Stimulated activated CD4-positive, alpha-beta T cell treated with anti-CD3 and anti-CD28 coated beads, TNF-alpha, amount 100 ng/mL, for 48 hours (primary cell): ENCODE measurements around the gene FAM131B.

Source experiments
- DNase-seq, 3 donors: peaks; one replicate each; pipeline ENCODE4 v3.0.0-alpha.2; 2020; ENCODE audit warnings: low read depth in 3 of 3

FAM131B gene

GRCh38 chr7:143382791-143383641, 20.5 kb upstream of the FAM131B start:
- no peak for DNase-seq

GRCh38 chr7:143382126-143382790, 19.7 kb upstream of the FAM131B start:
- DNase-seq, result no peak

DNA sequence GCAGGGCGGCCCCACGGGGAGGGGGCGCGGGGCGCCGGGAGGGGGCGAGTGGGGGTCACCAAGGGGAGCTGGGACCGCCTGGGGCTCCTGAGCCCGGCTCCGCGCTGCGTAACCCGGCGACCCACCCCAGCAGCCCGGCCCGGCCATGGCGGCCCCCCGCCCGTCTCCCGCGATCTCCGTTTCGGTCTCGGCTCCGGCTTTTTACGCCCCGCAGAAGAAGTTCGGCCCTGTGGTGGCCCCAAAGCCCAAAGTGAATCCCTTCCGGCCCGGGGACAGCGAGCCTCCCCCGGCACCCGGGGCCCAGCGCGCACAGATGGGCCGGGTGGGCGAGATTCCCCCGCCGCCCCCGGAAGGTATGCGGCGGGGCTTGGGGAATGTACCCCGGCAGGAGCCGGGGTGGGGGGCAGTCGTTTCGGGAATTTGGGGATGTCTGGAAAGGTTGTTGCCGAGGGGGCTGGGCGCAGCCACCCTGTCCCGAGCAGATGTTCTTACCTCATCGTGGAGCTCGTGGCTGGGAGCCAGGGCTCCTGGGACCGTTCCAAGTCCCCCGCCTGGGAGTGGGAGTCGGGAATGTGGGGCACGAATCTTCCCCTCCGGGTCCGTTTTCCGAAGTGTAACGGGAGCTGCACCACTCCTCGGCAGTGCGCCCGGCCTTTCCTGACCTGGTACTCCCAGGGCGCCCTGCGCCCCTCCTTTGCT, 19.1 kb upstream of the FAM131B start:
- DNase-seq, result peak in 1 of 3 donors; percentile 24

- DNase-seq, result peak; percentile 73 to 91 (median 73)
Measured at GRCh38 chr7:143380646-143381426, 18.3 kb upstream of the FAM131B start, which contains the start of gene ZYX. Gene ZYX, plus strand, starts transcription at chr7:143381345. Its CDS starts 227 bp downstream, at chr7:143381572.

GRCh38 chr7:143380260-143380645, 17.7 kb upstream of the FAM131B start:
- DNase-seq, result peak; percentile 73 to 85 (median 74)

- DNase-seq, result no peak
Measured at GRCh38 chr7:143379611-143380259, 17.2 kb upstream of the FAM131B start.

GRCh38 chr7:143376396-143376795, 13.9 kb upstream of the FAM131B start:
- no peak for DNase-seq

- DNase-seq, result no peak
Measured at GRCh38 chr7:143375298-143376034, 13.0 kb upstream of the FAM131B start.

- DNase-seq, result no peak
Measured at GRCh38 chr7:143374561-143374960, 12.0 kb upstream of the FAM131B start.

DNA sequence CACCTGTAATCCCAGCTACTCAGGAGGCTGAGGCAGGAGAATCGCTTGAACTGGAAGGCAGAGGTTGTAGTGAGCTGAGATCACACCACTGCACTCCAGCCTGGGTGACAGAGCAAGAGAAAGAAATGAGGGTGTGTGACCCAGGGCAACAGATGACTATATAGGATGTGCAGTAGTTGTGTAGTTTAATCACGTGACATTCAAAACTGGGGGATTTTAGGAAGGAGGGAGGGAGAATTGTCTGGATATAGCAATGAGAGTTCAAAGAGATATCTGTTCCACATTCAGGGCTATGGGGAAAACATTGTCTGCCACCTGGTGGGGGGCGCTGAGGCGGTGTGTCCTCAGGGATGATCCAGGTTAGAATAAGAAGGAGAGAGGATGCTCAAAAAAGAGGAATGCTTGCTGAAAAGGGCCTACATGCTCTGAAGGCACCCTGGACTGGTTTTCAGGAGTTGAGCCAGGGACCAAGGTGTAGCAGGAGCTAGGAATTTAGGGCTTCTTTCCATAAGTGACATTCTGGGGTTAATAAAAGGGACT, 10.8 kb upstream of the FAM131B start:
- DNase-seq, result no peak

- DNase-seq, result peak in 2 of 3 donors; percentile 29 to 34
Measured at GRCh38 chr7:143372070-143372469, 9.6 kb upstream of the FAM131B start.

- DNase-seq, result no peak
Measured at GRCh38 chr7:143369678-143370651, 7.5 kb upstream of the FAM131B start.

DNA sequence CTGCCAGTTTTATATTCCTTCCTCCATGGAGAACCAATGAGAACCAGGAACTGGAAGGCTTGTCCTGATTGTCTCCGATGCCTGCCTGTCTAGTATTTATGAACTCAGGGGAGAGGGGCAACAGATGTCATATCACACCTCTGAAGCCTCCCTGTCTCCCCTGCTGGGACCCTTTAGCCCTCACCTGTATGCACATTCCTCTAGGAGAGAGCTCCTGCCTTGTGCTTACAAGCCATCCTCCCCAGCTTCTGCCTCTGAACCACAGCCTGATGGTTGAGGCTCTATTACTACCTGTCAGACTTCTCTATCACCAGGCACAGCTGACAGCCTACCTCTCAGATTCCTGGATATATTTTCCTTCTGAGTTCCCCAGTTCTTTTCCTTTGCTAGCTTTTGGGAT, 5.9 kb upstream of the FAM131B start:
- DNase-seq, result no peak

DNA sequence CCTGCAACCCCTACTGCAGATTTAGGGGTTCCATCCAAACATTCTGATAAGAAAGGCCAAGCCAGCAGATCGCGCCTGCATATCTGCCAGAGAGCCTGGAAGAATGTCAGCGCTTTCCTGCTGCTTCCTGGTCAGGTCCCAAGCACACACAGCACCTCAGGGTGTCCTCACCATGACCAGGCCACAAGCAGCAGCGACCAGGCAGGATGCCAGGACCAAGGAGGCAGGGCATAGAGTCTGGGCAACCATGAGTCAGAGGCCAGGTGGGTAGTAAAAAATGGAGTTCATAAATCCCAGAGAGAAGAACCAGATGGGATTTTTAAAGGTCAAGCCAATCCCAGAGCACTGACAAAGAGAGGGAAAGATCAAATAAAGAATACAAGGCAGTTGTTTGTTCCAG, 5.5 kb upstream of the FAM131B start:
- DNase-seq, result no peak

GRCh38 chr7:143363016-143363937, 764 bp upstream of the FAM131B start:
- DNase-seq, result no peak

DNA sequence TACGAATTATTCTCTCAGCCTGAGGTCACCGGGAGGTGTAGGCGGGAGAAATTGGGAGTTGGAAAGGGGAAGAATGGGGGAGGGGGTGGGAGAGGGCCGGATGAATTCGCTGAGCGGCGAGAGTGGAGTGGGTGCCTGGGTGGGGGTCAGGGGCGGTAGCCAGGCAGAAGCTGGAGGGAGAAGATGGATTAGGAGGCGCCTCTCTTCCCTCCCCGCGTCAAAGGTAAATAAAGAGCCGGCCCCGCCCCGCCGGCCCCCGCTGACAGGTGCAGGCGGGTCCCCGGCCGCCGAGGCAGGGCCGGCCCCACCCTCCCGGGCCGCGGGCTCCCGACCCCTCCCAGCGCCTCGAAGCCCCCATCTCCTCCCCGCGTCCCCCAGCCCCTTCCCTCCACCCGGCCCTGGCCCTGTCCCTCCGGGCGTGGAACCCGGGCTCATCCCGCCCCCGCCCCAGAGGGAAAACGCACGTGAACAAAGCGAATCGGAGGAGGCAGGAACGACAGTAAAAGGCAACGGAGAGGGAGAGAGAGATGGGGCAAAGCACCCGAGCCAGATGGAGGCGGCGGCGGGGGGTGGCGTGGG, 872 bp downstream of the FAM131B start:
- no peak for DNase-seq

DNA sequence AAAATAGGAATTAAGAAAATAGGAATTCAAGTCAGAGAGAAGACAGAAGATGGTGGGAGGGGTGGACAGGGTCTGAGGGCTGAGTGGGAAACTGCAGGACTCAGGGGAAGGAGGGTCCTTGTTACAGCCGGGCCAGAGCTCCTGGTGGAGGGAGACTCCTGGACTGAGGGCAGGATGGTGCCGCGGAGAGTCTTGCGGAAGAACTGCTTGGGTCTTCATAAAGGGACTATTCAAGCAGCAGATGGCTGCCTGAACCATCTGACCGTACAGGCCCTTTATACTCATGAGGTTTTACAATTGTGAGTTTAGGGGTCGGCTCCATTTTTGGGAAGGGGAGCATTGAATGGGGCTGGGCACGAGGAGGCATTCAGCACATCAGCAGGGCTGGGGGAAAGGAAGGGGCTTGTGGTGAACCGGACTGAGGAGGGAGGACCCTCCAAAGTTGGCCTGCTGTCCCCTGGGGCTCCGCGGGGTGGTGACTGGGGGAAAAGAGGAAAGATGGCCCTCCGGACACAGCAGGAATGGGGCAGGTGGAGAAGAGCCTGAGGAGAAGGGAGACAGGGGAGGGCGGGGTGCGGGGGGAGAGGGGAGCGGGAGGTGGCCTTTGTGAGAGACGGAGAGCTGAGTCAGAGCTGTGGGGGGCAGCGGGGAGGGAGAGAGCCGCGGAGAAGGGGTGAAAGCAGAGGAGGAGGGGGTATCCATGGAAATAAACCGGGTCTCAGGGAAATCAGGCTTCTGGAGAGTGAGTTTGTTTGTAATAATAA, 1.5 kb downstream of the FAM131B start:
- DNase-seq, result no peak
